HUES6 (cell line): Measurements from ENCODE around the gene RPL32.

Source experiments
- H3K27ac ChIP-seq: 2 replicates; pipeline ENCODE4 v1.7.0; 2013; ENCODE audit warnings: low read depth, mild to moderate bottlenecking, low read length, inconsistent platforms
- H3K27me3 ChIP-seq: 2 replicates; pipeline ENCODE4 v1.6.1; 2013; ENCODE audit warnings: low read length; ENCODE audit not compliant: control insufficient read depth, insufficient read depth
- H3K36me3 ChIP-seq: 2 replicates; pipeline ENCODE4 v1.6.1; 2013; ENCODE audit warnings: low read length; ENCODE audit not compliant: control insufficient read depth, insufficient read depth
- H3K4me1 ChIP-seq: 2 replicates; pipeline ENCODE4 v1.6.1; 2013; ENCODE audit warnings: low read length; ENCODE audit not compliant: control insufficient read depth, insufficient read depth
- H3K4me3 ChIP-seq: 2 replicates; pipeline ENCODE4 v1.5.1; 2013; ENCODE audit warnings: low read depth, low read length
- H3K9ac ChIP-seq: one replicate; pipeline ENCODE4 v1.6.1; 2013; ENCODE audit warnings: mild to moderate bottlenecking, low read length
- H3K9me3 ChIP-seq: 2 replicates; pipeline ENCODE4 v1.6.1; 2013; ENCODE audit warnings: low read depth, low read length; ENCODE audit not compliant: control insufficient read depth, insufficient read depth

Gene RPL32

DNA sequence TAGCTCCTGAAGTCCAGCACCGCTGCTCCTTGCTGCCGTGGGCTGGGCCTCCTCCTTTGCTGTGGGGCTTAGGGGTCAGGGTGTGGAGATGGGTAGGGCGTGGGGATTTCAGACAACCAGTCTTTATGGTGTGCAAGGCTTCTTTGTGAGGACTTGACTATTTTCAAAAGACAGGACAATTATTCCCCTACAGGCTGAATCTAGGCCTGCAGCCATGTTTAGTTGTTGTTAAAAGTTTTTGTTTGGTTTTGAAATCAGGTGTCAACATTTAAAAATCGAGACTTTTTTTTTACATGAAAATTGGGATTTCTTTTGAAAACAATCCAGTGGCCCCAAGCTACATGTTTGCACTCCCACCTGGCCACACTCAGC is 10.6 kb downstream of the RPL32 start:
- H3K4me3 ChIP-seq = no peak overlapping the region
- no peaks in the 10 kb centered on the region for H3K9me3 ChIP-seq
- no peaks in the 10 kb centered on the region for H3K27me3 ChIP-seq
- no peak overlapping the region for H3K9ac ChIP-seq
- peaks cover 66% of the 10 kb centered on the region for H3K36me3 ChIP-seq
- peaks cover 25% of the 10 kb centered on the region for H3K4me1 ChIP-seq
- H3K27ac ChIP-seq = no peak overlapping the region

DNA sequence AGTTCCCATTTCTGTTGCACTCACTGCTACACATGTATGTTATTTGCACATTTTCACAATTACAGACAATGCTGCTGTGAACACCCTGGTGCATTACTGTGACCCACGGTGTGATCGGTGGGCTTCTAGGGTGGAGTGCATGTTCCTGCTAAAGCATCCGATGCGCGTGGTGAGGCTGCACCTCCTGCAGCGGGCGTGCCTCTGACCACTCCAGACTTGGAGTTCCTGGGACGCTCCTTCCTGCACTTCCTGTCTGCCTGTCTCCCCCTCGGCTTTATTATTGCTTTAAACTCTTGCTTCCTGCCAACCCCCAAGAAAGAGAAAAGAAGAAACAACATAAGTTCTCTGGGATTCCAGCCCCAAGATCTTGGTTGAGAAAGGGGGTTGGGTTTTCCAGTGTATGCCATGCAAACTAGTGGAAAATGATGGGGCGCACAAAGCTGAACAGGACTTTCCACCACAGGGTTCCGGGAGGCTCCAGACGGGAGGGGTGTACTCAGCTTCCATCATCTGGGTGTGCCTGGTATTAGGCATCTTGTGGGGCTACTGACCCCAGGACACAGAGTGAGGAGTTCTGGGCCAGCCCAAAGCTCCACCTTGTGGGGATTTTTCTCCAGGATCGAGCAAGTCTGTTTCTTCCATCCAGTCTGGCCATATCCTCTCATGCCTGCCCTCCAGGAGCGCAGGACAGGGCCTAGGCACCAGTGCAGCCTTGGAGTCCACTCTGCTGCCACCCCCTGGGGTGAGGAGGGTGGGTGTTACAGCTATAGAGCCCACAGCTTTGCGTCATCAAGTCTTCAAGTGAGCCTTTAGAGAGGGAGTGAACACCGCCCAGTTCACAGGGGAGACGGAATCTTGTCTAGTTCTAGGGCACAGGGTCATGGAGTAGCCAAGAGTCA is 11.2 kb downstream of the RPL32 start:
- H3K9ac ChIP-seq = no peak overlapping the region
- H3K36me3 ChIP-seq = peaks cover 60% of the 10 kb centered on the region
- no peak overlapping the region for H3K27ac ChIP-seq

DNA sequence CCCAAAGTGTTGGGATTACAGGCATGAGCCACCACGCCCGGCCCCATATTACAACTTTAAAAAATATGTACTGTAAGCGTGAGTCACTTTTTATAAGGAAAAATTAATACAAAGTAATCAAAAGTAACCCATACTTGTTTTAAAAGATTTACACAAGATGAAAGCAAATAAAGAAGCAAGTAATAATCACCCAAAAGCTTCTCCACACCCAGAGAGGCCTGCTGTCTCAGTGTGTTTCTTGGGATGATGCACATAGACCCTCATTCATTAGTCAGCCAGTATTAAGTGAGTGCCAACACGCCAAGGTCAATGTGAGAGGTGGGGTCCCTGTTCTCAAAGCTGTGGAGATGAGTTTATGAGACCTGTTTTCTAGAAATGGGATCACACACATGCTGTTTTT is 12.0 kb downstream of the RPL32 start:
- Histone ChIP-seq H3K36me3 (peaks cover 53% of the 10 kb centered on the region), H3K9ac (no peak overlapping the region), H3K27me3 (no peaks in the 10 kb centered on the region), H3K4me1 (peaks cover 17% of the 10 kb centered on the region), H3K27ac (no peak overlapping the region), H3K9me3 (no peaks in the 10 kb centered on the region), H3K4me3 (no peak overlapping the region)

More for the DNA sequence above, 11.2 kb downstream of the RPL32 start:
- no peaks in the 10 kb centered on the region for H3K9me3 ChIP-seq
- peaks cover 20% of the 10 kb centered on the region for H3K4me1 ChIP-seq
- no peak overlapping the region for H3K4me3 ChIP-seq
- no peaks in the 10 kb centered on the region for H3K27me3 ChIP-seq

GRCh38 chr3:12828751-12829150 is 12.6 kb downstream of the RPL32 start:
- H3K4me3 ChIP-seq = no peak overlapping the region
- H3K9me3 ChIP-seq = no peaks in the 10 kb centered on the region
- no peak overlapping the region for H3K27ac ChIP-seq
- no peak overlapping the region for H3K9ac ChIP-seq
- H3K36me3 ChIP-seq = peaks cover 46% of the 10 kb centered on the region
- no peaks in the 10 kb centered on the region for H3K27me3 ChIP-seq
- H3K4me1 ChIP-seq = peaks cover 11% of the 10 kb centered on the region

- no peaks in the 10 kb centered on the region for H3K27me3 ChIP-seq
- H3K4me1 ChIP-seq = no peaks in the 10 kb centered on the region
- H3K9ac ChIP-seq = no peak overlapping the region
- H3K4me3 ChIP-seq = no peak overlapping the region
- H3K36me3 ChIP-seq = peaks cover 16% of the 10 kb centered on the region
- no peak overlapping the region for H3K27ac ChIP-seq
- H3K9me3 ChIP-seq = no peaks in the 10 kb centered on the region
These were observed 16.2 kb downstream of the RPL32 start for GRCh38 chr3:12825156-12825555.

DNA sequence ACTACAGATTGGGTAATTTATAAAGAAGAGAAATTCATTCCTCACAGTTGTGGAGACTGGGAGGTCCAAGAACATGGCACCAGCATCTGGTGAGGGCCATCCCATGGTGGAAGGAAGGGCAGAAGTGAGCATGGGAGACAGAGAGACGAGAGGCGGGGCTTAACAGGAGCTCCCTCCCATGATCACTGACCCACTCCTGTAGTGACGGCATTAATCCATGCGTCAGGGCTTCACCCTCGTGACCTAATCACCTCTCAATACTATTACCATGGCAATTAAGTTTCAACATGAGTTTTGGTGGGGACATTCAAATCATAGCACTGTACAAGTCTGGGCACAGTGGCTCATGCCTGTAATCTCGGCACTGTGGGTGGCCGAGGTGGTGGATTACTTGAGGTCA is 17.1 kb downstream of the RPL32 start:
- Histone ChIP-seq H3K9me3 (no peaks in the 10 kb centered on the region), H3K4me1 (no peaks in the 10 kb centered on the region), H3K27ac (no peak overlapping the region), H3K4me3 (no peak overlapping the region), H3K27me3 (no peaks in the 10 kb centered on the region), H3K36me3 (peaks cover 11% of the 10 kb centered on the region; the same call in 1 of the 2 replicates), H3K9ac (no peak overlapping the region)

DNA sequence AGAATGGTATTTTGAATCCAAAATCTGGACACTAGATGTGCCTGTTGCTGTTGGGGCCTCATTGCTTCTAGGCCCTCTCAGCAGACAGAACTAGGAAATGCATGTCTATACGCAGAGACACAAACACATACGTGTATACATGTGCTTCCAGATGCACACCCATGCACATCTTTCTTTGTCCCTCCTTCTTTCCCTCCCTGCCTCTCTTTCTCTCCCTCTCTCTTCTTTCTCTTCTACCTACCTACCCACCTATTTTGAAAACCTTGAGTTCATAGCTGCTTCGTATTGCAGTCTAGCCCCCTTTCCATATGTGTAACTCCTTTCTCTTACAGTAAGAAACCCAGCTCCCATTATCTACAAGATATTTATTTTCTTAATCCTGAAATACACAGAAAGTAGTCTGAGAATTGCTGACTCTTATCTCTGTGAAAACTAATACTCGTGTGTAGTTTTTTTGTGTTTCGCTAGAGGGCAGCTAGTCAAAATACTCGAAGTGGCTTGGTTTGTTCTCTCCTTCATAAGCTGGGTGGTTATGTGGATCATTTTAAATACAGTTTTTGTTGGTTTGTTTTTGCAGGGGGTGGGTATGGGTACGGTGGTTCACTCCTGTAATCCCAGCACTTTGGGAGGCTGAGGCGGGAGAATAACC is 18.5 kb downstream of the RPL32 start:
- peaks cover 12% of the 10 kb centered on the region for H3K36me3 ChIP-seq
- H3K27ac ChIP-seq = no peak overlapping the region
- H3K27me3 ChIP-seq = no peaks in the 10 kb centered on the region
- H3K9ac ChIP-seq = no peak overlapping the region
- no peaks in the 10 kb centered on the region for H3K9me3 ChIP-seq
- no peaks in the 10 kb centered on the region for H3K4me1 ChIP-seq
- no peak overlapping the region for H3K4me3 ChIP-seq

GRCh38 chr3:12818773-12819172 is 22.6 kb downstream of the RPL32 start:
- Histone ChIP-seq H3K9ac (no peak overlapping the region), H3K9me3 (no peaks in the 10 kb centered on the region), H3K4me3 (no peak overlapping the region), H3K27ac (no peak overlapping the region), H3K27me3 (no peaks in the 10 kb centered on the region), H3K36me3 (peaks cover 44% of the 10 kb centered on the region), H3K4me1 (no peaks in the 10 kb centered on the region)

- Histone ChIP-seq H3K4me1 (no peaks in the 10 kb centered on the region), H3K9me3 (no peaks in the 10 kb centered on the region), H3K36me3 (peaks cover 45% of the 10 kb centered on the region), H3K27ac (no peak overlapping the region), H3K4me3 (no peak overlapping the region), H3K9ac (no peak overlapping the region), H3K27me3 (no peaks in the 10 kb centered on the region)
These were observed 23.1 kb downstream of the RPL32 start for GRCh38 chr3:12818273-12818672.

GRCh38 chr3:12817343-12817710 is 24.0 kb downstream of the RPL32 start:
- Histone ChIP-seq H3K27me3 (no peaks in the 10 kb centered on the region), H3K27ac (no peak overlapping the region), H3K9ac (no peak overlapping the region), H3K4me1 (no peaks in the 10 kb centered on the region), H3K36me3 (peaks cover 47% of the 10 kb centered on the region), H3K9me3 (no peaks in the 10 kb centered on the region), H3K4me3 (no peak overlapping the region)

DNA sequence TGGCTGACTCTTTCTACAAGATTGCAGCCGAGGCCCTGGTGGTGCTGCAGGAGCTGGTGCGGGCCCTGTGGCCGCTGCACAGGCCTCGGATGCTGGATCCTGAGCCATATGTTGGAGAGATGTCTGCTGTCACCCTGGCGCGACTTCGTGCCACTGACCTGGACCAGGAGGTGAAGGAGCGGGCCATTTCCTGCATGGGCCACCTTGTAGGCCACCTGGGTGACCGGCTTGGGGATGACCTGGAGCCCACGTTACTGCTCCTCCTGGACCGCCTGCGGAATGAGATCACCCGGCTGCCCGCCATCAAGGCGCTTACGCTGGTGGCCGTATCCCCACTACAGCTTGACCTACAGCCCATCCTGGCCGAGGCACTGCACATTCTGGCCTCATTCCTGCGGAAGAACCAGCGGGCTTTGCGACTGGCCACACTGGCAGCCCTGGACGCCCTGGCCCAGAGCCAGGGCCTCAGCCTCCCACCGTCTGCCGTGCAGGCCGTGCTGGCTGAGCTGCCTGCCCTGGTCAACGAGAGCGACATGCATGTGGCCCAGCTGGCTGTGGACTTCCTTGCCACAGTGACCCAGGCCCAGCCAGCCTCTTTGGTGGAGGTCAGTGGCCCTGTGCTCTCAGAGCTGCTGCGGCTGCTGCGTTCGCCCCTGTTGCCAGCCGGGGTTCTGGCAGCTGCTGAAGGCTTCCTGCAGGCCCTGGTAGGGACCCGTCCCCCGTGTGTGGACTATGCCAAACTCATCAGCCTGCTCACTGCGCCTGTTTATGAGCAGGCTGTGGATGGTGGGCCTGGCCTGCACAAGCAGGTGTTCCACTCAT is 24.6 kb downstream of the RPL32 start:
- H3K27me3 ChIP-seq = no peaks in the 10 kb centered on the region
- no peak overlapping the region for H3K4me3 ChIP-seq
- H3K36me3 ChIP-seq = peaks cover 47% of the 10 kb centered on the region
- H3K9me3 ChIP-seq = no peaks in the 10 kb centered on the region
- H3K27ac ChIP-seq = no peak overlapping the region
- no peaks in the 10 kb centered on the region for H3K4me1 ChIP-seq
- no peak overlapping the region for H3K9ac ChIP-seq
